Endothelial cell of umbilical vein (primary cell): ENCODE results near the gene STMP1. TPM values are rescaled to one million over a fixed set of nuclear protein-coding genes. Genes with fewer than 3 reads are reported as not detected.

Experiments used
- BruUV-seq: library from RNA; stranded (reverse); fragments of 400-500 nt; replicated peaks from 2 replicates; lab custom pipeline; 2021; lab: Mats Ljungman, UMichigan
- CTCF ChIA-PET: fragments of 300-600, 350-600 bp; sonication (Branson Sonifier 250); formaldehyde crosslinking; loops from one replicate; lab custom pipeline; 2021; ENCODE audit warnings: antibody characterized with exemption, inconsistent platforms; lab: Charles Lee
- POLR2A ChIA-PET: fragments of 300-600, 350-600 bp; sonication (Branson Sonifier 250); formaldehyde crosslinking; loops from one replicate; lab custom pipeline; 2021; ENCODE audit warnings: antibody characterized with exemption, inconsistent platforms; lab: Charles Lee
- DNase-seq: peaks from one replicate; pipeline ENCODE4 v3.0.0-alpha.2; 2011; ENCODE audit warnings: low read depth, low spot score
- FAIRE-seq: peaks from 2 replicates; lab custom pipeline; 2011; peaks lifted over from hg19 to GRCh38; lab: Jason Lieb, UNC
- H2AFZ ChIP-seq: 2 replicates; pipeline ENCODE4 v1.6.0; 2012; ENCODE audit warnings: low read depth, low read length, control low read depth, inconsistent platforms
- H3K27ac ChIP-seq: 2 replicates; pipeline ENCODE4 v1.5.1; 2011; ENCODE audit warnings: low read depth, mild to moderate bottlenecking, control low read depth, low read length, moderate library complexity; ENCODE audit not compliant: insufficient read depth
- H3K27me3 ChIP-seq, 2 experiments: 2 replicates each; pipeline versions ENCODE4 v1.6.0 to v1.6.1; 2011; ENCODE audit warnings: low read length in 2 of 2, mixed read lengths in 1 of 2; ENCODE audit not compliant: control insufficient read depth in 2 of 2, insufficient read depth in 2 of 2
- H3K36me3 ChIP-seq, 2 experiments: 2 replicates in 1 of 2; 3 replicates in 1 of 2; pipeline ENCODE4 v1.5.1; 2011; ENCODE audit warnings: low read length in 2 of 2, mild to moderate bottlenecking in 1 of 2, moderate library complexity in 1 of 2; ENCODE audit not compliant: control insufficient read depth in 2 of 2, insufficient read depth in 2 of 2; ENCODE audit errors: extremely low read depth in 1 of 2
- H3K4me1 ChIP-seq: 3 replicates; pipeline ENCODE4 v1.5.1; 2011; ENCODE audit warnings: mild to moderate bottlenecking, low read length; ENCODE audit not compliant: control insufficient read depth, insufficient read depth; ENCODE audit errors: extremely low read depth
- H3K4me2 ChIP-seq: 2 replicates; pipeline ENCODE4 v1.6.1; 2011; ENCODE audit warnings: low read length, control low read depth, mixed read lengths; ENCODE audit not compliant: insufficient read depth
- H3K4me3 ChIP-seq, 3 experiments: fragments of 200-600 bp in 1 of 3; sonication (generic), shearing (Covaris generic) in 1 of 3; replicated peaks in 1 of 3; 2 replicates each; pipeline ENCODE4 v1.5.1; 2011 to 2016; ENCODE audit warnings: control low read depth in 3 of 3, low read length in 3 of 3, mild to moderate bottlenecking in 2 of 3, inconsistent platforms in 1 of 3, low read depth in 1 of 3, moderate library complexity in 1 of 3; ENCODE audit not compliant: insufficient read depth in 1 of 3
- H3K79me2 ChIP-seq: 2 replicates; pipeline ENCODE4 v1.6.0; 2012; ENCODE audit warnings: low read length, inconsistent platforms; ENCODE audit not compliant: control insufficient read depth, insufficient read depth
- H3K9ac ChIP-seq: replicated peaks from 2 replicates; pipeline ENCODE3; 2011; ENCODE audit warnings: low read length, control low read depth; ENCODE audit not compliant: insufficient read depth; ENCODE audit errors: extremely low read depth
- H3K9me1 ChIP-seq: replicated peaks from 3 replicates; pipeline ENCODE4 v1.6.0; 2011; ENCODE audit warnings: mild to moderate bottlenecking, low read length; ENCODE audit not compliant: control insufficient read depth, insufficient read depth; ENCODE audit errors: extremely low read depth
- H3K9me3 ChIP-seq: replicated peaks from 2 replicates; pipeline ENCODE4 v1.5.1; 2012; ENCODE audit warnings: low read length, inconsistent platforms; ENCODE audit not compliant: control insufficient read depth, insufficient read depth
- H4K20me1 ChIP-seq: replicated peaks from 2 replicates; pipeline ENCODE3; 2011; ENCODE audit warnings: mild to moderate bottlenecking, low read length; ENCODE audit not compliant: control insufficient read depth, insufficient read depth; ENCODE audit errors: extremely low read depth
- EZH2 ChIP-seq: IDR thresholded peaks from 2 replicates; pipeline ENCODE4 v1.6.1; 2012; ENCODE audit warnings: borderline replicate concordance, low read depth, mild to moderate bottlenecking, moderate library complexity, low read length, inconsistent platforms; ENCODE audit not compliant: severe bottlenecking
- FOS ChIP-seq: IDR thresholded peaks from 2 replicates; pipeline ENCODE4 v1.6.1; 2011; ENCODE audit warnings: mild to moderate bottlenecking, low read length, moderate library complexity, borderline replicate concordance; ENCODE audit not compliant: insufficient read depth
- GATA2 ChIP-seq: IDR thresholded peaks from 2 replicates; pipeline ENCODE4 v1.7.0; 2011; ENCODE audit warnings: low read depth, mild to moderate bottlenecking, moderate library complexity, mixed read lengths, low read length; ENCODE audit not compliant: insufficient read length, insufficient read depth
- JUN ChIP-seq: IDR thresholded peaks from 2 replicates; pipeline ENCODE4 v1.6.1; 2011; ENCODE audit warnings: borderline replicate concordance, low read depth; ENCODE audit not compliant: insufficient read length, insufficient read depth
- MYC ChIP-seq: IDR thresholded peaks from one replicate; pipeline ENCODE4 v1.6.1; 2011; ENCODE audit warnings: mild to moderate bottlenecking, low read depth, low read length
- POLR2A ChIP-seq: IDR thresholded peaks from 2 replicates; pipeline ENCODE4 v1.6.1; 2012; ENCODE audit warnings: low read depth, mild to moderate bottlenecking, control low read depth, low read length
- POLR2AphosphoS5 ChIP-seq: IDR thresholded peaks from 2 replicates; pipeline ENCODE4 v1.6.1; 2012; ENCODE audit warnings: low read depth, mild to moderate bottlenecking, control low read depth, low read length, moderate library complexity; ENCODE audit not compliant: insufficient read depth
- dilution Hi-C: fragments of 300-500 bp; cut with MboI; formaldehyde crosslinking; loops from one replicate; pipeline ENCODE4 v1.15.0; 2019; ENCODE audit warnings: low sequenced_read_pairs; ENCODE audit not compliant: extremely low pct_ligation_motif_present
- intact Hi-C: fragments of 100-400 bp; cut with micrococcal nuclease; formaldehyde crosslinking; loops from one replicate; pipeline ENCODE4 v1.10.0; 2022
- polyA plus RNA-seq, 4 experiments: library from polyadenylated mRNA; depleted of rRNA in 3 of 4; stranded (reverse) in 3 of 4; unstranded in 1 of 4; fragments of >200 nt; gene quantifications; 2 replicates each; pipeline versions ENCODE4 v1.2.1 to v1.2.3, GENCODE V29; 2011 to 2012; ENCODE audit warnings: missing spikeins in 1 of 4
- total RNA-seq: library from RNA; stranded (reverse); gene quantifications from 2 replicates; pipeline ENCODE4 v1.2.3, GENCODE V29; 2021
- TF ChIP-seq, protein P1 (sequence below): IDR thresholded peaks from 2 replicates; pipeline ENCODE4 v1.6.1; 2011; ENCODE audit not compliant: insufficient read depth, insufficient read length
- TF ChIP-seq, protein P2 (sequence below), 2 donors: IDR thresholded peaks; 1 replicate in 1 of 2; 2 replicates in 1 of 2; pipeline ENCODE4 v1.5.1; 2011; ENCODE audit warnings: low read length in 2 of 2, mild to moderate bottlenecking in 2 of 2, moderate library complexity in 2 of 2, control low read depth in 1 of 2, inconsistent platforms in 1 of 2, low read depth in 1 of 2; ENCODE audit not compliant: insufficient read depth in 1 of 2; ENCODE audit errors: extremely low read depth in 1 of 2

The STMP1 gene
- total and polyA plus RNA-seq, 2 donors (not counting 3 experiments of a cell fraction or from before 2014, with no cell fraction given): 17.1 to 31.3 TPM

- Histone ChIP-seq H3K27ac (no peak overlapping the region), H3K4me2 (no peak overlapping the region), H3K9ac (no peak overlapping the region), H3K36me3 (no peaks in the 10 kb centered on the region), H3K4me1 (peaks cover 16% of the 10 kb centered on the region), H3K9me3 (no peaks in the 10 kb centered on the region), H2AFZ (no peak overlapping the region), H3K27me3 (no peaks in the 10 kb centered on the region), H3K9me1 (no peaks in the 10 kb centered on the region), H4K20me1 (no peaks in the 10 kb centered on the region), H3K79me2 (no peaks in the 10 kb centered on the region), H3K4me3 (no peak overlapping the region)
- BruUV-seq: no TSS peak
- POLR2A ChIA-PET: no interaction called here
- CTCF ChIA-PET: no interaction called here
- dilution Hi-C loops: no loop called here
- intact Hi-C loops: no loop called here
- no peak for DNase-seq
- FAIRE-seq: no peak
- TF ChIP-seq JUN: no peak
- TF ChIP-seq GATA2: no peak
- no peak for TF ChIP-seq EZH2
- TF ChIP-seq POLR2AphosphoS5: no peak
- no peak for TF ChIP-seq POLR2A
- TF ChIP-seq, protein P1, sequence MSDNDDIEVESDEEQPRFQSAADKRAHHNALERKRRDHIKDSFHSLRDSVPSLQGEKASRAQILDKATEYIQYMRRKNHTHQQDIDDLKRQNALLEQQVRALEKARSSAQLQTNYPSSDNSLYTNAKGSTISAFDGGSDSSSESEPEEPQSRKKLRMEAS: no peak
- TF ChIP-seq, protein P2, sequence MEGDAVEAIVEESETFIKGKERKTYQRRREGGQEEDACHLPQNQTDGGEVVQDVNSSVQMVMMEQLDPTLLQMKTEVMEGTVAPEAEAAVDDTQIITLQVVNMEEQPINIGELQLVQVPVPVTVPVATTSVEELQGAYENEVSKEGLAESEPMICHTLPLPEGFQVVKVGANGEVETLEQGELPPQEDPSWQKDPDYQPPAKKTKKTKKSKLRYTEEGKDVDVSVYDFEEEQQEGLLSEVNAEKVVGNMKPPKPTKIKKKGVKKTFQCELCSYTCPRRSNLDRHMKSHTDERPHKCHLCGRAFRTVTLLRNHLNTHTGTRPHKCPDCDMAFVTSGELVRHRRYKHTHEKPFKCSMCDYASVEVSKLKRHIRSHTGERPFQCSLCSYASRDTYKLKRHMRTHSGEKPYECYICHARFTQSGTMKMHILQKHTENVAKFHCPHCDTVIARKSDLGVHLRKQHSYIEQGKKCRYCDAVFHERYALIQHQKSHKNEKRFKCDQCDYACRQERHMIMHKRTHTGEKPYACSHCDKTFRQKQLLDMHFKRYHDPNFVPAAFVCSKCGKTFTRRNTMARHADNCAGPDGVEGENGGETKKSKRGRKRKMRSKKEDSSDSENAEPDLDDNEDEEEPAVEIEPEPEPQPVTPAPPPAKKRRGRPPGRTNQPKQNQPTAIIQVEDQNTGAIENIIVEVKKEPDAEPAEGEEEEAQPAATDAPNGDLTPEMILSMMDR (IDR thresholded peaks at IDR 0.05; ENCODE audit: extremely low read depth in 1 of 2, insufficient read depth in 1 of 2, low read depth in 1 of 2, low read length in 2 of 2): no peak
- no peak for TF ChIP-seq MYC
- no peak for TF ChIP-seq FOS
These were observed 45.7 kb downstream of the STMP1 start for GRCh38 chr7:135708041-135708440.
